ENCODE data around the gene LRRC25.
"Not testable (repeated sequence)": the region's sequence is repeated elsewhere in the genome, so short reads cannot be mapped to it uniquely, and the experiment has no call there.

Gene LRRC25

GRCh38 chr19:18402455-18403248 is 5.2 kb upstream of the LRRC25 start:
- DNase-seq = not testable (repeated sequence)

DNA sequence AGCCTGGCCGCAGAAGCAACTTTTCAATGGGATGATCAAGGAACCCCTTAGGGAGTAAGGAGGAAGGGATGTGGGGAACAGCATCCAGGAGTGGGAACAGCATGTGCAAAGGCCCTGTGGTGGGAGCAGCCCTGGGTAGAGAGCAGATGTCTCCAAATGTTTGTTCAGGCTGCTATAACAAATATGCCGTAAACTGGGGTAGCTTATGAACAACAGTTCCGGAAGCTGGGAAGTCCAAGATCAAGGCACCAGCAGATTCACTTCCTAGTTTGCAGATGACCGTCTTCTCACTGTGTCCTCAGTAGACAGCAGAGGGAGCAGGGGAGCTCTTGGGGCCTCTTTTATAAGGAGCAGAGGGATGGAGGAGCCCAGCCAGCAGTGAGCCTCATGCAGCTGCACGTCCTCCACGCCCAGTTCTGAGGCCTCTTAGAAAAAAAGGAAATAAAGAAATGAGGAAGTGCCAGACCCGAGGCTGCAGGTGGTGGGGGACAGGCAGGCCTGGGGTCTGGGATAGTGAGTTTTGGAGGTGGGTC is 4.2 kb upstream of the LRRC25 start:
- DNase-seq = peak in 1 of 3 experiments; percentile 36

DNA sequence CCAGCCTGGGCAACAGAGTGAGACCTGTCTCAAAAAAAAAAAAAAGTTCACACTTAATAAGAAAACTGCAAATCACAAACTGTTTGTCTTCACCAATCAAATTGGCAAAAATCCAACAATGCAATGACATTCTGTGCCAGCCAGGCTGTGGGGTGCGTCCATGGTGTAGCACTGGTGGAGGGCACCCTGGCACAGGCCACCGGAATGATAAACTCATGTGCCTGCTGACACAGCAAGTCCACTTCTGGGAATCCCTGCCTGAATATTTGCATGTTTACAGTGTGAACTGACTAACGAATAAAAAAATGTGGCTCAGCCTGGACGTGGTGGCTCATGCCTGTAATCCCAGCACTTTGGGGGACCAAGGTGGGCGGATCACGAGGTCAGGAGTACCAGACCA is 1.6 kb upstream of the LRRC25 start:
- DNase-seq = no peak

- no peak for DNase-seq
Measured at GRCh38 chr19:18396471-18397241, 766 bp downstream of the LRRC25 start.

DNA sequence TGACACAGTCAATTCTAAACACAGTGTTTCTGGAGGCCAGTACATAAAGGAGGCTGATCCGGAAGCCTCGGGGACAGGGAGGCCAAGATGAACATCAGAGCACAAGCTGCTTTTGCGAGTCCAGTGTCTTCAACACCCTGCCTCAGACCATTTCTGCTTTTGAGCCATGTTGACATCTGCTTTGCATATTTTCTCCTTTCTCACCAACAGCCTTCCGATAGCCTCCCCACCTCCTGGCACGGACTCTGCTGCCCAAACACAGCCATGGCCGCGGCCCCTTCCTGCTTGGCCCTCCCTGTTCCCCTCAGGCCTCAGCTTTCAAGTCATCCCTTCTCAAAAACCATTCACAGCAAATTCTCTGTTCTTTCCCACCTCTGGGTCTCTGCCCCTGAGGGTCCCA is 3.6 kb downstream of the LRRC25 start:
- DNase-seq = no peak

DNA sequence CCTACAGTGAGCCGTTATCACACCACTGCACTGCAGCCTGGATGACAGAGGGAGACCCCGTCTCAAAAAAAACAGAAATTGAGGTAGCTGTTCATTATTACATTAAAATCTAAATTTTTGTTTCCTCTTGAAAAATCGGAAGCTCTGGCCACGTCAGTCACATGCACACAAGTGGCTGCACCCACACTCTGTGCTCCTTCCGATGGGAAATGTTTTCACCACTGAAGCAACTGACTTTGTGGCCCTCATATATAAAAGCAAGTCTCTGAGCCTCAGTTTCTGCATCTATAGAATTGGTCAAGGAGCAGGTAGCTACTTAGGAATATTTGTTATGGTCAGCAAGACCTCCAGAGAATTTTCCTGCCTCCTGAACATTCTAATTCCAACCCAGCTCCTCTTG is 4.5 kb downstream of the LRRC25 start:
- no peak for DNase-seq

DNA sequence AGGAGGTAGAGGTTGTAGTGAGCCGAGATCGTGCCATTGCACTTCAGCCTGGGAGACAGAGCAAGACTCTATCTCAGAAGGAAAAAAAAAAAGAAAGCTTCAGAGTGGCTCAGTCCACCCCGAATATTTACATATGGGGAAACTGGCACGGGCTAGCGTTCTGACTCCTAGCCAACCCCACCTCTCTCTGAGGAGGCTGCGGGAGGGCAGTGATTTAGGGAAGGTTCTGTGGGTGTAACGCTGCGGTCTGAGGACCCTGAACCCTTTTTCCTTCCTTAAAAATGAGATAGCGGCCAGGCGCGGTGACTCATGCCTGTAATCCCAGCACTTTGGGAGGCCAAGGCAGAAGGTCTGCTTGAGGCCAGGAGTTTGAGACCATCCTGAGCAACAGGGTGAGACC is 5.0 kb downstream of the LRRC25 start:
- DNase-seq = no peak

DNA sequence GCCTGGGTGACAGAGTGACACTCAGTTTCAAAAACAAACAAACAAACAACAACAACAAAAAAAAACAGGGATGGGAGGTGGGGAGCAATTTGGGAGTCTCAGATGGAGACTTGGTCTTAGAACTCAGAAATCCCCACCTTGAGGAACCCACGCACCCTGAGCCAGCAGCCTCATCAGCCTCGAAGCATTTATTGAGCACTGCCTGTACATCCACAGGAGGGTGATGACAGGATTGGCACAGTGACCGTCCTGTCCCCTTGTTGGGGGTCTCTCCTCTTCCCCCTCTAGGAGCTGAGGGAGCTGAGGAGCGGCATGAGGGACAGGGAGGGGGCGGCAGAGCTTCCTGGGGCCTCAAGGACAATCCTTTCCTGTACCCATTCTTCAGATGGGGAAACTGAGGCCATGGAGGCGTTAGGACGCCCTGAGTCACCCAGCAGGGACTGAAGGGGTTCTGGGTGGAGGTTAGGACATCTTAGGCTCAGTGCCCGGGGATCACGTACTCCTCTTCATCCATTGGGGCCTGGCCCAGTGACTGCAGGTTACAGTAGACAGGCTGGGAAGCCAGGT is 5.8 kb downstream of the LRRC25 start:
- no peak for DNase-seq

- no peak for DNase-seq
Measured at GRCh38 chr19:18390065-18390907, 7.1 kb downstream of the LRRC25 start.

GRCh38 chr19:18389726-18390064 is 7.7 kb downstream of the LRRC25 start:
- DNase-seq = no peak

- no peak for DNase-seq
Measured at GRCh38 chr19:18388960-18389725, 8.3 kb downstream of the LRRC25 start.

- peak; percentile 62 to 84 (median 71) for DNase-seq
Measured at GRCh38 chr19:18388100-18388959, 9.1 kb downstream of the LRRC25 start.

DNA sequence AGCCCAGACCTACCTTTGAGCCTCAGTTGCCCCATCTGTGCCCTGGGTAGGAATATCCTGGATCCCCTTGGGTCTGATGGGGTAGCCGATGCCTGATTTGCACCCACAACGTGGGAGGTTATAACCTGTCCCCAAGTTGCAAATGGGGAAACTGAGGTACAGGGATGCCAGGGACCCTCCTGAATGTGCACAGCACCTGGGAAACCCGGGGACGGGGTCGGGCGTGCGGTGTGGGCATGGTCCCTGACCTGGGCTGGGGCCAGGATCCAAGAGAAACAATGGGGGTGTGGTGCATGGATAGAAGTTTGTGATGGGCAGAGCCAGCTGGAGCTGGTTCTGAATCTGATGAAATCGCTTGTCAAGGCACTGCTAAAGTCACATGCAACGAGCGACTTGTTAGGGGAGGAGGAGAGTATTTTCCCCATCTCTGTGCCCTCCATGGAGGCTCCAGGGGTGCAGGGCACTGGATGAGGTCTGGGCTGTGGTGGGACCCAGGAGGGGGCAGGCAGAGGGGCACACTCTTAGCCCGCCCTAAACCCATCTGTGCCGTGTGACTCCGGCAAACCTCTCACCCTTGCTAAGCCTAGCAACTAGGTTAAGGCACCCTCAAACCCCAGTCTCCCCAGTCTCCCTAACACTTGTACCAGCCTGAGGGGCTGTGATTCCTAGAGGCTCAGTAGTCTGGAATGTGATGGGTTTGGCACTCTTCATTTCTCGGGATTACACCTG is 10.7 kb downstream of the LRRC25 start:
- no peak for DNase-seq

- DNase-seq = no peak
Measured at GRCh38 chr19:18385675-18386542, 11.5 kb downstream of the LRRC25 start, which contains the start of gene GDF15. Gene GDF15, plus strand, starts transcription at chr19:18386158. Its CDS starts 32 bp downstream, at chr19:18386190.

DNA sequence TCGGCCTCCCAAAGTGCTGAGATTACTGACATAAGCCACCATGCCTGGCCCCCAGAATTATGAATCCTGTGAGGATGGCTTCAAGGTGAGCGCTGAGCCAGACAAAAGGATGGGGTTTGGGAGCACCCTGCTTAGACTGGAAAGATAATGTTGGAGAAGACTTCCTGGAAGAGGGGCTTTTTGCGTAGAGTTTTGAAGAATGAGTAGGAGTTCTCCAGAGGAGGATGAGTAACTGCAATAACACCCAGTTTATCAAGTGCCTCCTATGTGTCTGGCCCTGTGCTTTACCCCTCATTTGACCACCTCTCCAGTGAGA is 12.1 kb downstream of the LRRC25 start:
- no peak for DNase-seq

- DNase-seq = no peak
Measured at GRCh38 chr19:18384775-18385174, 12.6 kb downstream of the LRRC25 start.

- DNase-seq = not testable (repeated sequence)
Measured at GRCh38 chr19:18383622-18384021, 13.8 kb downstream of the LRRC25 start.

DNA sequence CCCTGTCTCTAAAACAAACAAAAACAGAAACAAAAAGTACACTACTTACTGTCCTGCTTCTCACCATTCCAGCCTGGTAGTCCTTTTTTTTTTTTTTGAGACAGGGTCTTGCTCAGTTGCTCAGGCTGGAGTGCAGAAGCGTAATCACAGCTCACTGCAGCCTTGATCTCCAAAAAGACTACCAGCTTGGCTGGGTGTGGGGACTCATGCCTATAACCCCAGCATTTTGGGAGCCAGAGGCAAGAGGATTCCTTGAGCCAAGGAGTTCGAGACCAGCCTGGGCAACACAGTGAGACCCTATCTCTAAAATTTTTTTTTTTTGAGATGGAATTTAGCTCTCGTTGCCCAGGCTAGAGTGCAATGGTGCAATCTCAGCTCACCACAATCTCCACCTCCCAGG is 16.6 kb downstream of the LRRC25 start:
- DNase-seq = no peak
